H1 (cell line): ENCODE data around the gene LIPJ. TPM values are rescaled to one million over a fixed set of nuclear protein-coding genes. Genes with fewer than 3 reads are reported as not detected.

Source experiments
- CTCF ChIA-PET: fragments of 300-600 bp; sonication (Branson Sonifier 250); formaldehyde crosslinking; loops from one replicate; lab custom pipeline; 2021; ENCODE audit not compliant: partially characterized antibody; lab: Charles Lee
- POLR2A ChIA-PET: fragments of 300-600 bp; sonication (Branson Sonifier 250); formaldehyde crosslinking; loops from one replicate; lab custom pipeline; 2021; ENCODE audit warnings: inconsistent platforms; ENCODE audit not compliant: partially characterized antibody; lab: Charles Lee
- DNase-seq, 2 experiments: peaks; one replicate each; pipeline versions ENCODE4 v3.0.0 to v3.0.0-alpha.2; 2010 to 2022; ENCODE audit warnings: low spot score in 2 of 2, low read depth in 1 of 2, mixed read lengths in 1 of 2
- FAIRE-seq: peaks from 2 replicates; lab custom pipeline; 2011; peaks lifted over from hg19 to GRCh38; lab: Jason Lieb, UNC
- H2AFZ ChIP-seq: 2 replicates; pipeline ENCODE4 v1.8.1; 2012; ENCODE audit warnings: low read length, inconsistent platforms
- H2AK5ac ChIP-seq: 2 replicates; pipeline ENCODE4 v1.6.1; 2013; ENCODE audit warnings: low read depth, low read length
- H2BK120ac ChIP-seq: replicated peaks from 2 replicates; pipeline ENCODE3; 2013; ENCODE audit warnings: low read depth, low read length, inconsistent platforms
- H2BK12ac ChIP-seq: 2 replicates; pipeline ENCODE4 v1.6.1; 2013; ENCODE audit warnings: low read depth, low read length
- H2BK15ac ChIP-seq: 2 replicates; pipeline ENCODE4 v1.6.1; 2013; ENCODE audit warnings: low read length
- H2BK20ac ChIP-seq: 2 replicates; pipeline ENCODE4 v1.6.1; 2013; ENCODE audit warnings: low read length
- H2BK5ac ChIP-seq: 2 replicates; pipeline ENCODE4 v1.6.1; 2013; ENCODE audit warnings: low read depth, low read length
- H3K14ac ChIP-seq: 2 replicates; pipeline ENCODE4 v1.6.1; 2013; ENCODE audit warnings: inconsistent platforms; ENCODE audit not compliant: insufficient read length
- H3K18ac ChIP-seq: 2 replicates; pipeline ENCODE4 v1.6.1; 2013; ENCODE audit warnings: low read length; ENCODE audit errors: extremely low read depth
- H3K23ac ChIP-seq: 2 replicates; pipeline ENCODE4 v1.6.1; 2013; ENCODE audit warnings: inconsistent platforms; ENCODE audit not compliant: insufficient read length
- H3K23me2 ChIP-seq: 2 replicates; pipeline ENCODE4 v1.6.1; 2013; ENCODE audit warnings: low read depth, low read length
- H3K27ac ChIP-seq: 2 replicates; pipeline ENCODE4 v1.6.1; 2011; ENCODE audit warnings: low read depth, low read length, inconsistent platforms
- H3K27me3 ChIP-seq, 4 experiments: replicated peaks in 1 of 4; 1 replicate in 1 of 4; 2 replicates in 3 of 4; pipeline versions ENCODE4 v1.6.1 to v1.8.1; 2011 to 2013; ENCODE audit warnings: low read length in 3 of 4, mild to moderate bottlenecking in 3 of 4, inconsistent platforms in 2 of 4, mixed read lengths in 2 of 4, moderate library complexity in 1 of 4; ENCODE audit not compliant: control insufficient read depth in 3 of 4, insufficient read depth in 3 of 4; ENCODE audit errors: extremely low read depth in 1 of 4
- H3K36me3 ChIP-seq, 4 experiments: 2 replicates each; pipeline versions ENCODE4 v1.6.1 to v1.8.1; 2011 to 2013; ENCODE audit warnings: mild to moderate bottlenecking in 4 of 4, low read length in 3 of 4, moderate library complexity in 2 of 4, control low read depth in 1 of 4, inconsistent platforms in 1 of 4; ENCODE audit not compliant: insufficient read depth in 4 of 4, control insufficient read depth in 2 of 4
- H3K4ac ChIP-seq: replicated peaks from 2 replicates; pipeline ENCODE3; 2013; ENCODE audit warnings: low read length, low read depth, mixed read lengths, inconsistent platforms; ENCODE audit not compliant: insufficient read length
- H3K4me1 ChIP-seq, 4 experiments: replicated peaks in 1 of 4; 1 replicate in 1 of 4; 2 replicates in 3 of 4; pipeline versions ENCODE4 v1.6.1 to v1.8.1; 2011 to 2013; ENCODE audit warnings: low read length in 3 of 4, inconsistent platforms in 2 of 4, mixed read lengths in 1 of 4; ENCODE audit not compliant: insufficient read depth in 4 of 4, control insufficient read depth in 3 of 4
- H3K4me2 ChIP-seq, 2 experiments: 2 replicates each; pipeline versions ENCODE4 v1.6.1 to v1.8.1; 2011 to 2013; ENCODE audit warnings: low read depth in 2 of 2, low read length in 2 of 2, control low read depth in 1 of 2, inconsistent platforms in 1 of 2, mild to moderate bottlenecking in 1 of 2; ENCODE audit not compliant: insufficient read depth in 1 of 2
- H3K4me3 ChIP-seq, 4 experiments: fragments of 200-600, 300-600 bp in 1 of 4; sonication (generic), shearing (Covaris generic), sonication (Bioruptor Twin) in 1 of 4; 2 replicates each; pipeline versions ENCODE4 v1.5.1 to v1.8.1; 2011 to 2016; ENCODE audit warnings: low read length in 4 of 4, low read depth in 3 of 4, control low read depth in 2 of 4, inconsistent platforms in 2 of 4, mild to moderate bottlenecking in 2 of 4, mixed read lengths in 1 of 4, moderate library complexity in 1 of 4; ENCODE audit not compliant: insufficient read depth in 2 of 4; ENCODE audit errors: extremely low read depth in 1 of 4
- H3K56ac ChIP-seq: replicated peaks from 2 replicates; pipeline ENCODE3; 2013; ENCODE audit warnings: low read depth, mild to moderate bottlenecking, mixed read lengths, low read length, inconsistent platforms; ENCODE audit not compliant: insufficient read length
- H3K79me1 ChIP-seq: 2 replicates; pipeline ENCODE4 v1.6.1; 2013; ENCODE audit warnings: low read depth, low read length, control low read depth
- H3K79me2 ChIP-seq, 2 experiments: 2 replicates each; pipeline versions ENCODE4 v1.6.1 to v1.8.1; 2012 to 2013; ENCODE audit warnings: low read length in 2 of 2, mild to moderate bottlenecking in 2 of 2, inconsistent platforms in 1 of 2; ENCODE audit not compliant: insufficient read depth in 2 of 2, control insufficient read depth in 1 of 2
- H3K9ac ChIP-seq, 4 experiments: replicated peaks in 1 of 4; 1 replicate in 1 of 4; 2 replicates in 3 of 4; pipeline versions ENCODE4 v1.6.1 to v1.8.1; 2011 to 2013; ENCODE audit warnings: low read depth in 3 of 4, low read length in 3 of 4, control low read depth in 2 of 4, mild to moderate bottlenecking in 2 of 4, moderate library complexity in 2 of 4, inconsistent platforms in 1 of 4; ENCODE audit errors: extremely low read depth in 1 of 4
- H3K9me3 ChIP-seq, 2 experiments: 2 replicates each; pipeline versions ENCODE4 v1.6.1 to v1.8.1; 2012 to 2013; ENCODE audit warnings: mild to moderate bottlenecking in 2 of 2, moderate library complexity in 2 of 2, control low read depth in 1 of 2, inconsistent platforms in 1 of 2, low read depth in 1 of 2, low read length in 1 of 2, mixed read lengths in 1 of 2; ENCODE audit not compliant: insufficient read depth in 2 of 2
- H4K20me1 ChIP-seq, 2 experiments: replicated peaks in 1 of 2; 2 replicates each; pipeline versions ENCODE3 to v1.8.1; 2011 to 2013; ENCODE audit warnings: inconsistent platforms in 2 of 2, low read length in 2 of 2, mild to moderate bottlenecking in 1 of 2; ENCODE audit not compliant: insufficient read depth in 2 of 2, control insufficient read depth in 1 of 2
- H4K5ac ChIP-seq: 2 replicates; pipeline ENCODE4 v1.6.1; 2013; ENCODE audit warnings: low read length, low read depth, mixed read lengths, inconsistent platforms; ENCODE audit not compliant: insufficient read length
- H4K8ac ChIP-seq: 2 replicates; pipeline ENCODE4 v1.8.0; 2013; ENCODE audit warnings: mild to moderate bottlenecking, moderate library complexity, low read length, inconsistent platforms; ENCODE audit not compliant: insufficient read depth; ENCODE audit errors: extremely low read depth
- H4K91ac ChIP-seq: replicated peaks from 2 replicates; pipeline ENCODE3; 2013; ENCODE audit warnings: low read length, mixed read lengths, inconsistent platforms; ENCODE audit not compliant: insufficient read length
- E2F6 ChIP-seq: IDR thresholded peaks from 2 replicates; pipeline ENCODE4 v1.6.1; 2012; ENCODE audit warnings: inconsistent platforms
- POLR2AphosphoS5 ChIP-seq: IDR thresholded peaks from 2 replicates; pipeline ENCODE4 v1.6.1; 2011; ENCODE audit warnings: low read depth, low read length
- whole genome bisulfite sequencing, 2 experiments: shearing (Covaris generic) in 1 of 2; methylation state at CpG; one replicate each; pipeline versions ENCODE4 v1.1.6 to v1.1.7; 2013 to 2015; ENCODE audit warnings: low lambda C conversion rate in 2 of 2, mixed read lengths in 2 of 2, inconsistent platforms in 1 of 2, low coverage in 1 of 2, missing lambda C conversion rate in 1 of 2; ENCODE audit not compliant: insufficient replicate concordance in 2 of 2, insufficient coverage in 1 of 2, insufficient read length in 1 of 2; ENCODE audit errors: extremely low coverage in 1 of 2, missing lambda C conversion rate in 1 of 2; 5-methylcytosine and 5-hydroxymethylcytosine counted together
- polyA plus RNA-seq, 7 experiments: library from polyadenylated mRNA; depleted of rRNA in 3 of 7; stranded (reverse) in 5 of 7; unstranded in 2 of 7; fragments of >200 nt in 5 of 7; fragments of 200-250 nt in 2 of 7; gene quantifications; 1 replicate in 5 of 7; 2 replicates in 1 of 7; 4 replicates in 1 of 7; pipeline versions ENCODE4 v1.2.1 to v1.2.3, GENCODE V29; 2011 to 2013; ENCODE audit warnings: missing spikeins in 2 of 7, mixed read lengths in 2 of 7
- total RNA-seq: library from RNA; stranded (reverse); fragmentation: NEBNext Ultra II Directional; extraction: Animal tissue kit (Norgen Biotek cat#: 25700); gene quantifications from 2 replicates; pipeline ENCODE4 v1.2.1, GENCODE V29; 2021

The LIPJ gene
- total and polyA plus RNA-seq, 2 of the 8 experiments (the other 6 are each of a cell fraction or from before 2014, with no cell fraction given): not detected

GRCh38 chr10:88592381-88592780 is 5.8 kb downstream of the LIPJ start:
- TF ChIP-seq POLR2AphosphoS5 (no peak), E2F6 (no peak)
- Histone ChIP-seq H3K56ac (no peak overlapping the region), H3K23me2 (no peaks in the 10 kb centered on the region), H2BK5ac (no peak overlapping the region), H3K27ac (no peak overlapping the region), H2AFZ (no peak overlapping the region), H3K9me3 (no peaks in the 10 kb centered on the region), H2BK20ac (no peak overlapping the region), H3K18ac (no peak overlapping the region), H4K20me1 (no peaks in the 10 kb centered on the region), H3K4ac (no peak overlapping the region), H2BK120ac (no peak overlapping the region), H3K4me3 (no peak overlapping the region), H2AK5ac (no peak overlapping the region), H3K23ac (no peak overlapping the region), H3K36me3 (no peaks in the 10 kb centered on the region), H3K79me2 (no peaks in the 10 kb centered on the region), H4K5ac (no peak overlapping the region), H3K79me1 (no peaks in the 10 kb centered on the region), H4K8ac (no peak overlapping the region), H4K91ac (no peak overlapping the region), H2BK12ac (no peak overlapping the region), H3K14ac (no peak overlapping the region), H3K4me2 (no peak overlapping the region), H3K4me1 (no peaks in the 10 kb centered on the region), H3K9ac (no peak overlapping the region), H2BK15ac (no peak overlapping the region), H3K27me3 (peaks cover 0 to 1% (median 0%) of the 10 kb centered on the region in 4 experiments; a peak in 1 of 7 replicates)
- CTCF ChIA-PET: interaction anchor here (0.5 to 2.7 kb wide), 2 partner anchors 9 to 339 kb away, joined by 3 to 12 read pairs; partner anchors contain the start of gene RNLS
- POLR2A ChIA-PET: interaction anchor here (1.4 kb wide), 1 partner anchor 9 kb away, joined by 5 read pairs; the partner anchor contains the start of gene RNLS
- FAIRE-seq: no peak
- no peak for DNase-seq
- 84% methylated on average over 1 of the region's 1 CpG; no CpG with 5 or more reads in 1 of the 2 experiments for WGBS, 2 experiments
